ENCODE measurements around the gene PIEZO1. TPM values are rescaled to one million over a fixed set of nuclear protein-coding genes. Genes with fewer than 3 reads are reported as not detected.

Gene PIEZO1
- total and polyA plus RNA-seq, 2 donors (not counting 3 experiments of a cell fraction or from before 2014, with no cell fraction given) = 298 to 322 TPM

GRCh38 chr16:88804552-88805339, 19.7 kb upstream of the PIEZO1 start:
- no peak for TF ChIP-seq JUN (IDR thresholded peaks at IDR 0.05; ENCODE audit: borderline replicate concordance, insufficient read depth, insufficient read length, low read depth)
- TF ChIP-seq MYC (IDR thresholded peaks at IDR 0.05; ENCODE audit: low read depth, low read length) = no peak
- no peak for TF ChIP-seq GATA2 (IDR thresholded peaks at IDR 0.05; ENCODE audit: insufficient read depth, insufficient read length, low read depth, low read length)
- no peak for TF ChIP-seq CTCF (IDR thresholded peaks at IDR 0.05; ENCODE audit: extremely low read depth in 1 of 2, insufficient read depth in 1 of 2, low read depth in 1 of 2, low read length in 2 of 2)
- no peak for TF ChIP-seq FOS (IDR thresholded peaks at IDR 0.05; ENCODE audit: borderline replicate concordance, insufficient read depth, low read length)
- H3K36me3 ChIP-seq (ENCODE audit: control insufficient read depth in 2 of 2, extremely low read depth in 1 of 2, insufficient read depth in 2 of 2, low read length in 2 of 2) = peaks cover 4 to 9% of the 10 kb centered on the region in 2 experiments
- DNase-seq (ENCODE audit: low read depth, low spot score) (no peak), FAIRE-seq (no peak)
- H3K4me3 ChIP-seq (replicated peaks in 1 of 3; ENCODE audit: insufficient read depth in 1 of 3, low read depth in 1 of 3, low read length in 3 of 3) = peak overlapping the region; percentile 46 to 49 (median 47)
- dilution Hi-C loops (cut with MboI; ENCODE audit: extremely low pct_ligation_motif_present, low sequenced_read_pairs) = no loop called here
- POLR2A ChIA-PET = no interaction called here
- H3K9me1 ChIP-seq (replicated peaks; ENCODE audit: control insufficient read depth, extremely low read depth, insufficient read depth, low read length) = no peaks in the 10 kb centered on the region
- peaks cover 10% of the 10 kb centered on the region for H3K4me1 ChIP-seq (ENCODE audit: control insufficient read depth, extremely low read depth, insufficient read depth, low read length)
- H4K20me1 ChIP-seq (replicated peaks; ENCODE audit: control insufficient read depth, extremely low read depth, insufficient read depth, low read length) = no peaks in the 10 kb centered on the region
- no peaks in the 10 kb centered on the region for H3K27me3 ChIP-seq (ENCODE audit: control insufficient read depth in 2 of 2, insufficient read depth in 2 of 2, low read length in 2 of 2)
- peak overlapping the region; percentile 58 for H3K9ac ChIP-seq (replicated peaks; ENCODE audit: extremely low read depth, insufficient read depth, low read length)
- CTCF ChIA-PET = interaction anchor here (0.8 kb wide), 1 partner anchor 67 kb away, joined by 6 read pairs; no protein-coding TSS in a partner anchor
- no peak overlapping the region for H3K27ac ChIP-seq (ENCODE audit: insufficient read depth, low read depth, low read length)
- peak overlapping the region; percentile 64 for H3K4me2 ChIP-seq (ENCODE audit: insufficient read depth, low read length)
- no peak overlapping the region for H2AFZ ChIP-seq (ENCODE audit: low read depth, low read length)
- peaks cover 28% of the 10 kb centered on the region for H3K79me2 ChIP-seq (ENCODE audit: control insufficient read depth, insufficient read depth, low read length)
- BruUV-seq (replicated peaks) = no TSS peak
- H3K9me3 ChIP-seq (replicated peaks; ENCODE audit: control insufficient read depth, insufficient read depth, low read length) = no peaks in the 10 kb centered on the region
- intact Hi-C loops (cut with micrococcal nuclease) = no loop called here
